Osteoblast (primary cell): Measurements from ENCODE around the gene GLIPR1. TPM values are rescaled to one million over a fixed set of nuclear protein-coding genes. Genes with fewer than 3 reads are reported as not detected.

ENCODE experiments used
- DNase-seq: peaks from one replicate; pipeline ENCODE4 v3.0.0; 2011; ENCODE audit warnings: low spot score, mixed read lengths; ENCODE audit not compliant: insufficient read length; ENCODE audit errors: missing footprints
- H2AFZ ChIP-seq: 2 replicates; pipeline ENCODE4 v1.6.0; 2011; ENCODE audit warnings: mild to moderate bottlenecking, low read length
- H3K27ac ChIP-seq: 2 replicates; pipeline ENCODE4 v1.5.1; 2011; ENCODE audit warnings: mild to moderate bottlenecking, low read depth, low read length, moderate library complexity
- H3K27me3 ChIP-seq: 2 replicates; pipeline ENCODE4 v1.6.0; 2012; ENCODE audit warnings: mild to moderate bottlenecking, control low read depth, inconsistent platforms, low read length, moderate library complexity; ENCODE audit not compliant: insufficient read depth
- H3K36me3 ChIP-seq: 2 replicates; pipeline ENCODE4 v1.5.1; 2011; ENCODE audit warnings: mild to moderate bottlenecking, low read length, control low read depth, moderate library complexity; ENCODE audit not compliant: insufficient read depth
- H3K4me1 ChIP-seq: 2 replicates; pipeline ENCODE4 v1.5.1; 2011; ENCODE audit warnings: mild to moderate bottlenecking, low read length, control low read depth, moderate library complexity; ENCODE audit not compliant: insufficient read depth
- H3K4me2 ChIP-seq: 2 replicates; pipeline ENCODE4 v1.6.0; 2011; ENCODE audit warnings: mild to moderate bottlenecking, low read length; ENCODE audit not compliant: insufficient read depth
- H3K4me3 ChIP-seq: fragments of 200-600 bp; sonication (generic); 3 replicates; pipeline ENCODE4 v1.5.1; 2012; ENCODE audit warnings: mild to moderate bottlenecking, low read length, inconsistent platforms; ENCODE audit not compliant: insufficient read depth
- H3K79me2 ChIP-seq: 2 replicates; pipeline ENCODE4 v1.6.0; 2012; ENCODE audit warnings: mild to moderate bottlenecking, low read length, control low read depth, inconsistent platforms; ENCODE audit not compliant: insufficient read depth
- H3K9me3 ChIP-seq: 2 replicates; pipeline ENCODE4 v1.5.1; 2011; ENCODE audit warnings: low read depth, low read length, control low read depth
- H4K20me1 ChIP-seq: 2 replicates; pipeline ENCODE4 v1.6.0; 2012; ENCODE audit warnings: mild to moderate bottlenecking, low read length, control low read depth; ENCODE audit not compliant: insufficient read depth
- CTCF ChIP-seq: IDR thresholded peaks from 2 replicates; pipeline ENCODE4 v1.5.1; 2011; ENCODE audit warnings: mild to moderate bottlenecking, low read depth, low read length, moderate library complexity; ENCODE audit errors: extremely low read depth
- total RNA-seq: library from RNA; depleted of rRNA; stranded (reverse); fragments of >200 nt; gene quantifications from 2 replicates; pipeline ENCODE4 v1.2.3, GENCODE V29; 2012

The GLIPR1 gene
- total RNA-seq, 1 donor = 83.2 TPM

- H3K27ac ChIP-seq = no peak overlapping the region
- H4K20me1 ChIP-seq = no peaks in the 10 kb centered on the region
- no peaks in the 10 kb centered on the region for H3K9me3 ChIP-seq
- no peak for TF ChIP-seq CTCF
- peaks cover 3% of the 10 kb centered on the region for H3K79me2 ChIP-seq
- H3K4me3 ChIP-seq = no peak overlapping the region
- H3K27me3 ChIP-seq = no peaks in the 10 kb centered on the region
- H3K4me2 ChIP-seq = no peak overlapping the region
- no peaks in the 10 kb centered on the region for H3K36me3 ChIP-seq
- H3K4me1 ChIP-seq = peaks cover 22% of the 10 kb centered on the region
- H2AFZ ChIP-seq = no peak overlapping the region
- DNase-seq = no peak
Measured at GRCh38 chr12:75476071-75476470, 4.5 kb upstream of the GLIPR1 start.

GRCh38 chr12:75477137-75477536 lies 3.4 kb upstream of the GLIPR1 start:
- peaks cover 24% of the 10 kb centered on the region for H3K4me1 ChIP-seq
- H3K79me2 ChIP-seq = peaks cover 14% of the 10 kb centered on the region
- DNase-seq = no peak
- no peak overlapping the region for H3K27ac ChIP-seq
- H4K20me1 ChIP-seq = no peaks in the 10 kb centered on the region
- H3K36me3 ChIP-seq = peaks cover under 1% of the 10 kb centered on the region
- no peaks in the 10 kb centered on the region for H3K27me3 ChIP-seq
- no peak overlapping the region for H3K4me2 ChIP-seq
- TF ChIP-seq CTCF = no peak
- H3K4me3 ChIP-seq = no peak overlapping the region
- no peaks in the 10 kb centered on the region for H3K9me3 ChIP-seq
- H2AFZ ChIP-seq = peak overlapping the region; percentile 4

- Histone ChIP-seq H3K4me3 (peak overlapping the region; percentile 6), H3K4me2 (peak overlapping the region; percentile 45), H4K20me1 (no peaks in the 10 kb centered on the region), H3K9me3 (no peaks in the 10 kb centered on the region), H3K27ac (peak overlapping the region; percentile 51), H2AFZ (peak overlapping the region; percentile 44), H3K36me3 (peaks cover 12% of the 10 kb centered on the region), H3K27me3 (no peaks in the 10 kb centered on the region), H3K4me1 (peaks cover 35% of the 10 kb centered on the region), H3K79me2 (peaks cover 25% of the 10 kb centered on the region)
- peak; percentile 41 for DNase-seq
- no peak for TF ChIP-seq CTCF
Measured at GRCh38 chr12:75478116-75478794, 2.3 kb upstream of the GLIPR1 start.

- peaks cover 53% of the 10 kb centered on the region for H3K4me1 ChIP-seq
- H3K27me3 ChIP-seq = no peaks in the 10 kb centered on the region
- H3K36me3 ChIP-seq = peaks cover 27% of the 10 kb centered on the region
- H3K9me3 ChIP-seq = no peaks in the 10 kb centered on the region
- no peaks in the 10 kb centered on the region for H4K20me1 ChIP-seq
- peak overlapping the region; percentile 90 for H3K4me2 ChIP-seq
- no peak for DNase-seq
- H3K4me3 ChIP-seq = peak overlapping the region; percentile 53
- TF ChIP-seq CTCF = no peak
- H3K79me2 ChIP-seq = peaks cover 41% of the 10 kb centered on the region
- H3K27ac ChIP-seq = peak overlapping the region; percentile 87
- H2AFZ ChIP-seq = peak overlapping the region; percentile 7
Measured at GRCh38 chr12:75479963-75480461, 543 bp upstream of the GLIPR1 start.
